WTC11 (cell line): Measurements from ENCODE around the gene NUP93.

ENCODE experiments used
- CBFB ChIP-seq: sonication (generic); formaldehyde crosslinking; IDR thresholded peaks from 2 replicates; pipeline ENCODE4 v1.8.1; 2022; ENCODE audit warnings: mild to moderate bottlenecking, low read depth, missing genetic modification reagents
- GABPB1 ChIP-seq: sonication (generic); formaldehyde crosslinking; IDR thresholded peaks from 2 replicates; pipeline ENCODE4 v1.8.1; 2023; ENCODE audit warnings: mild to moderate bottlenecking, missing genetic modification reagents
- NFE2L1 ChIP-seq: sonication (generic); formaldehyde crosslinking; IDR thresholded peaks from 2 replicates; pipeline ENCODE4 v1.8.1; 2023; ENCODE audit warnings: missing genetic modification reagents
- SP1 ChIP-seq: sonication (generic); formaldehyde crosslinking; conservative IDR thresholded peaks from 2 replicates; pipeline ENCODE4 v1.8.1; 2022; ENCODE audit warnings: missing genetic modification reagents
- TF ChIP-seq, protein P1 (sequence below): fragments of 200-600 bp; IDR thresholded peaks from 2 replicates; pipeline ENCODE4 v1.8.0; 2022; ENCODE audit warnings: antibody characterized with exemption

GRCh38 chr16:56886826-56887225, 156.9 kb downstream of the NUP93 start:
- TF ChIP-seq, protein P1, sequence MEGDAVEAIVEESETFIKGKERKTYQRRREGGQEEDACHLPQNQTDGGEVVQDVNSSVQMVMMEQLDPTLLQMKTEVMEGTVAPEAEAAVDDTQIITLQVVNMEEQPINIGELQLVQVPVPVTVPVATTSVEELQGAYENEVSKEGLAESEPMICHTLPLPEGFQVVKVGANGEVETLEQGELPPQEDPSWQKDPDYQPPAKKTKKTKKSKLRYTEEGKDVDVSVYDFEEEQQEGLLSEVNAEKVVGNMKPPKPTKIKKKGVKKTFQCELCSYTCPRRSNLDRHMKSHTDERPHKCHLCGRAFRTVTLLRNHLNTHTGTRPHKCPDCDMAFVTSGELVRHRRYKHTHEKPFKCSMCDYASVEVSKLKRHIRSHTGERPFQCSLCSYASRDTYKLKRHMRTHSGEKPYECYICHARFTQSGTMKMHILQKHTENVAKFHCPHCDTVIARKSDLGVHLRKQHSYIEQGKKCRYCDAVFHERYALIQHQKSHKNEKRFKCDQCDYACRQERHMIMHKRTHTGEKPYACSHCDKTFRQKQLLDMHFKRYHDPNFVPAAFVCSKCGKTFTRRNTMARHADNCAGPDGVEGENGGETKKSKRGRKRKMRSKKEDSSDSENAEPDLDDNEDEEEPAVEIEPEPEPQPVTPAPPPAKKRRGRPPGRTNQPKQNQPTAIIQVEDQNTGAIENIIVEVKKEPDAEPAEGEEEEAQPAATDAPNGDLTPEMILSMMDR = no peak
- no peak for TF ChIP-seq GABPB1 (CRISPR knock-in tag)
- no peak for TF ChIP-seq CBFB
- TF ChIP-seq SP1 (CRISPR knock-in tag) = no peak
- TF ChIP-seq NFE2L1 (CRISPR knock-in tag) = no peak
